ENCODE data around the gene SLC2A1. TPM values are rescaled to one million over a fixed set of nuclear protein-coding genes. Genes with fewer than 3 reads are reported as not detected.
A peak's percentile ranks its signal among the peaks of the same experiment; 100 is the strongest.

The SLC2A1 gene
- total RNA-seq, 1 donor from 2014 or later, result 236 TPM

DNA sequence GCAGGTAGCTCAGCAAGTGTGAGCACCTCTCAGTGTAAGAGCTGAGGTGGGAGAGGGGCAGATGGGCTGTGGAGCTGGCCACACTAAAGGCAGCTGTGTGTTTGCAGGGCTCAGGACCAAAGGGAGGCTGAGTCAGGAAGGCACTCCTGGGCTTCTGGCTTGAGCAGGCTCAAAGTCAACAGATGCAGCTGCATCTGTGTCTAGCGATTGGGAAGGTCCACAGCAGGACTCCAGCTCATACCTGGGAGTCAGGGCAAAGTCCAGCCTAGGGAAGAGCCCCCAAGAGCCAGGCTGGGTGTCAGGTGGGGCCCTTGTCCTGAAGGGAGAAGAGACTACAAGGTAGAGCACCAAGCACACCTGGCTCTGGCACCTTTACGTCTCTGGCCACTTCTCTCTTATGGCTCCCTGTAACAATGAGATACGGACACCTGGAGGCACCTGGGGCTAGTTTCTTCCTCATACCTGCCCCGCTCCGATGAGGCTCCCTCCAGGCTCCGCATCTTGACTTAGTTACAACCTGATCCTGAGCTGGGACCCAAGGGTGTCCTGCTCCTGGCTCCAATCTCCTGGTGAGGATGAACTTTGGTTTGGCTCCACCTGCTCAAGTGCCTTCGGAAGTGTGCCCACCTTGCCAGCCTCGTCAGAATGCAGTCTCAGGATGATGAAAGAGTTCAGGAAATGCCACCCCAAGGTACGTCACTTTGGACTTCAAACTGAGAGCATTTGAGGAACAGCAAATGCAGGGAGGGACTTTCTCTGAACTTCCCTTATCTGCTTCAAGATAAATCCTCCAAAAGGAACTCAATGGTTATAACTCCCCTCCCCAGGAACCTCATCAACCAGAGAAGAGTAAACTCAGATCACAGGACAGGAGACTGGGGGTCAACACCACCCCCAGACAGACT, 21.5 kb upstream of the SLC2A1 start:
- Mint-ChIP-seq H3K27ac (ENCODE audit: unreplicated experiment) (peak overlapping the region; percentile 28), H3K9me3 (ENCODE audit: unreplicated experiment) (no peaks in the 10 kb centered on the region), H3K4me3 (ENCODE audit: unreplicated experiment) (no peak overlapping the region), H3K4me1 (ENCODE audit: unreplicated experiment) (peaks cover 66% of the 10 kb centered on the region), H3K27me3 (ENCODE audit: unreplicated experiment) (no peaks in the 10 kb centered on the region), H3K36me3 (ENCODE audit: unreplicated experiment) (peaks cover 7% of the 10 kb centered on the region)
- no peak for TF ChIP-seq CTCF (IDR thresholded peaks at IDR 0.05)
- no peak for DNase-seq (ENCODE audit: extremely low spot score, unreplicated experiment)

GRCh38 chr1:42979036-42979430, 20.4 kb upstream of the SLC2A1 start:
- H3K4me1 Mint-ChIP-seq (ENCODE audit: unreplicated experiment), result peaks cover 69% of the 10 kb centered on the region
- peaks cover 7% of the 10 kb centered on the region for H3K36me3 Mint-ChIP-seq (ENCODE audit: unreplicated experiment)
- DNase-seq (ENCODE audit: extremely low spot score, unreplicated experiment), result no peak
- H3K27ac Mint-ChIP-seq (ENCODE audit: unreplicated experiment), result peak overlapping the region; percentile 84
- H3K27me3 Mint-ChIP-seq (ENCODE audit: unreplicated experiment), result no peaks in the 10 kb centered on the region
- no peaks in the 10 kb centered on the region for H3K9me3 Mint-ChIP-seq (ENCODE audit: unreplicated experiment)
- no peak for TF ChIP-seq CTCF (IDR thresholded peaks at IDR 0.05)
- no peak overlapping the region for H3K4me3 Mint-ChIP-seq (ENCODE audit: unreplicated experiment)

DNA sequence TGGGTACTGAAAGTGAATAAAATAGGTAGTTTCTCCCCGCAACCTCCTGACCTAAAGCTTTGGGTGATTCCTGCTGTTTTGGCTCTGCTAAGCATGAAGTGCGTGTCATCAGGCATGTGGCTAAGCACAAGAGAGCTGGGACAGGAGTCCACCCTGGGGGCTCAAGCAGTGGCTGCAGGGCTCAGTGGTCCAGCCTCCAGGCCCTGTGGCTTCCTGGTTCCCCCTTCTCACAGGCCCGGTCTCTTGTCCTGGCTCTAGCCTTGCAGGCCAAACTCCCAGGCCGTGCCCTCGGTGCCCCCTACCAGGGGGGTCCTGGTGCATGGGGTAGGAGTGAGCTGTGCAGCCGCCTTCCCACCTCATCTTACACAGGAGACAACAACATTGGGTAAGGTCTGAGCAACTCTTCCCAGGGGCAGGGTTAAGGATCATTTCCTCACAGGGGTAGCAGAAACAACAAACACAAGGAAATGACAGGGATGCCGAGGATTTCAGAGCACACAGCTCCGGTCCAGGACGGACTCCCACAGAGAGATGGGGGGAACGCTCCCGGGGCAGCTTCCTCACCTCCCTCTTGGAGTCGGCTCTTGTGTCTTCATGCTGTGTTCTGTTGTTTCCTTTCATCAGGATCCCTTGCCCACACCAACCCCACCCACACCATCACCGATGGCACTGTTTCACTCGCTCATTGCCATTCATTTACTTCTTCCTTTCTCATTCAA, 19.8 kb upstream of the SLC2A1 start:
- no peaks in the 10 kb centered on the region for H3K27me3 Mint-ChIP-seq (ENCODE audit: unreplicated experiment)
- H3K4me3 Mint-ChIP-seq (ENCODE audit: unreplicated experiment), result peak overlapping the region; percentile 27
- H3K36me3 Mint-ChIP-seq (ENCODE audit: unreplicated experiment), result peaks cover 7% of the 10 kb centered on the region
- H3K9me3 Mint-ChIP-seq (ENCODE audit: unreplicated experiment), result no peaks in the 10 kb centered on the region
- no peak for DNase-seq (ENCODE audit: extremely low spot score, unreplicated experiment)
- H3K27ac Mint-ChIP-seq (ENCODE audit: unreplicated experiment), result peak overlapping the region; percentile 84
- H3K4me1 Mint-ChIP-seq (ENCODE audit: unreplicated experiment), result peaks cover 64% of the 10 kb centered on the region
- TF ChIP-seq CTCF (IDR thresholded peaks at IDR 0.05), result no peak

DNA sequence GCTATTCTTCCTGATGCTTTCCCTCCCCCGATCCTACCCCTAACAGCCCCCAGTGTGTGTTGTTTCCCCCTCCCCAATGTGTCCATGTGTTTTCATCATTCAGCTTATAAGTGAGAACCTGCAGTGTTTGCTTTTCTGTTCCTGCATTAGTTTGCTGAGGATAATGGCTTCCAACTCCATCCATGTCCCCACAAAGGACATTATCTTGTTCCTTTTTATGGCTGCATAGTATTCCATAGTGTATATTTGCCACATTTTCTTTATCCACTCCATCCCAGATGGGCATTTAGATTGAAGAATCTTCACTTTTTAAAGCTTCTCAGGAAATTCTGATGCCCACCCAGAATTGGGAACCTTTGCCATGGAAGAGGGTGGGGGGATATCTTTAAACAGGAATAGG, 19.0 kb upstream of the SLC2A1 start:
- DNase-seq (ENCODE audit: extremely low spot score, unreplicated experiment), result no peak
- Mint-ChIP-seq H3K27ac (ENCODE audit: unreplicated experiment) (peak overlapping the region; percentile 84), H3K36me3 (ENCODE audit: unreplicated experiment) (peaks cover 10% of the 10 kb centered on the region), H3K4me3 (ENCODE audit: unreplicated experiment) (no peak overlapping the region), H3K9me3 (ENCODE audit: unreplicated experiment) (no peaks in the 10 kb centered on the region), H3K4me1 (ENCODE audit: unreplicated experiment) (peaks cover 56% of the 10 kb centered on the region), H3K27me3 (ENCODE audit: unreplicated experiment) (no peaks in the 10 kb centered on the region)
- TF ChIP-seq CTCF (IDR thresholded peaks at IDR 0.05), result no peak
